ENCODE measurements around the gene CACNA1I.

Gene CACNA1I

DNA sequence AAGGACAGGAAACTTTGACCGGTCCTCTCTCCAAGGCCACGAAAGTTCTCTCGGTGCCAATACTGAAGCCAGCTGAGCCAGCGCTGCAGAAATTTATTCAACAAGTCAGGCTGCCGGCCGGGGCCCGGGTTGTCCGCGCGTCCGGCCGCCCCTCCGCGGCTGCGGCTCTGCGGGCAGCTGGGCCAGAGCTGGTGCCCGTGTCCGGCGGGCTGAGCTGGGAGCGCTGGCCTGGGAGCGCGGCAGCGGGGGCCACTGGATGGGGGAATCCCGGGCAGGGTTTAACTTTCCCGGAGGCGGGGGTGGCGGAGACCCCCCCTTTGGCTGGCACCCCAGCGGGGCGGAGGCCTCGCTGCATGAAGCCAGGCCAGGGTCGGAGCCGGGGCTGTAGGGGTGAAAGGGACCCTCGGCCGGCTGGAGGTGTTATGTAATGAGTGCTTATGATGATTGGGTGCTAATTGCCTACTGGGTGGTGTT, 12.3 kb upstream of the CACNA1I start:
- H3K4me1 ChIP-seq (ENCODE audit: control insufficient read depth, insufficient read depth, low read length, unreplicated experiment): no peaks in the 10 kb centered on the region
- no peaks in the 10 kb centered on the region for H3K36me3 ChIP-seq (ENCODE audit: insufficient read depth, low read length)
- no peaks in the 10 kb centered on the region for H3K79me2 ChIP-seq (ENCODE audit: control insufficient read depth, insufficient read depth, low read length, unreplicated experiment)
- no peak overlapping the region for H3K4me3 ChIP-seq (ENCODE audit: low read depth, low read length)
- H3K27ac ChIP-seq (ENCODE audit: low read depth, low read length): no peak overlapping the region
- no peak overlapping the region for H2AFZ ChIP-seq (ENCODE audit: low read length, unreplicated experiment)
- peaks cover 41% of the 10 kb centered on the region for H3K27me3 ChIP-seq (ENCODE audit: insufficient read depth, low read length)

DNA sequence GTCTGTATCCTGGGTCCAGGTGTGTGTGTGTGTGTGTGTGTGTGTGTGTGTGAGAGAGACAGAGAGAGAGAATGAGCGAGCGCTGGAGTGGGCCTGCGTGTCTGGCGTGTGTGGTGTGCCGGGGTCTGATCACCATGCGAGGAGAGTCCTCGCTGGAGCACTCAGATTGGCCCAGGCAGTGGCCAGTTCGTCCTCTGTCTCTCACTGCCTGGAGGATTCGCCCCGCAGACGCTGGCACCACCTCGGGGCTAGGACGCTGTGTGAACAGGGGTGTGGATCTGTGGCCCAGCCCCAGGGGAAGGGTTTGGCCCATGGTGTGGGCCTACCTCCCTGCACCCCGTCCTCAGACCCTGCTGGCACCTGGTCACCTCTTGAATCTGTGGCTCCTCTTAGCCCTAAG, 11.6 kb upstream of the CACNA1I start:
- Histone ChIP-seq H3K4me3 (ENCODE audit: low read depth, low read length) (no peak overlapping the region), H2AFZ (ENCODE audit: low read length, unreplicated experiment) (no peak overlapping the region), H3K36me3 (ENCODE audit: insufficient read depth, low read length) (no peaks in the 10 kb centered on the region), H3K27me3 (ENCODE audit: insufficient read depth, low read length) (peaks cover 41% of the 10 kb centered on the region), H3K27ac (ENCODE audit: low read depth, low read length) (no peak overlapping the region), H3K4me1 (ENCODE audit: control insufficient read depth, insufficient read depth, low read length, unreplicated experiment) (no peaks in the 10 kb centered on the region), H3K79me2 (ENCODE audit: control insufficient read depth, insufficient read depth, low read length, unreplicated experiment) (no peaks in the 10 kb centered on the region)

DNA sequence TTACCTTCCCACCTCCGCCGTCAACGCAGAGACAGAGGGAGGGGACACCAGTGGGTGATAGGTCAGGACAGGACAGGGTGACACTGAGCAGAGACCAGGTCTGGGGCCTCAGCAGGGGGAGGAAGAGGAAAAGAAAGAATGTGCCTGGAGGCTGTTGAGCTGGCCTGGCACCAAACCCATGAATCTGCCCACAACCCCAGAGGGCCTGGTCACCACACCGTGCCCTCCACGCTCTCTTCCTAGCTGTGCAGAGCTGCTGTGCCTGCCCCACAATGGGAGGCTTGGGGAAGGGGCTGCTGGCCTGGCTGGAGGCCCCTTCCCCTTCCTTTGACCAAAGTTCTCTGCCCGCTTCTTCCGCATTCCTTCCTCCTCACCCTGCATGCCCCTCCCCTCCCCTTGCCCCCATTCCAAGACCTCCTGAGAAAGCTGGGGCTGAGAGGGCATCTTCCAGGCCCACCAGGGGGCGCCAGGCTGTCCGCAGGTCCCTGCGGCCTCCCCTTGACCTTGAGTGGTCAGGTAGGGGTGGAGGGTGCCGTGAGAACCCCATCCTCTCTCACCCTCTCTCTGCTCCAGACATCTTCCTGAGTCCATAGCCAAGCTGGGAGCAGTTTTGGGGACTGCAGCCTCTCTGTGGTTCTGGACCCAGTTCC, 11.0 kb upstream of the CACNA1I start:
- Histone ChIP-seq H3K36me3 (ENCODE audit: insufficient read depth, low read length) (no peaks in the 10 kb centered on the region), H3K27ac (ENCODE audit: low read depth, low read length) (no peak overlapping the region), H3K27me3 (ENCODE audit: insufficient read depth, low read length) (peaks cover 41% of the 10 kb centered on the region), H3K4me1 (ENCODE audit: control insufficient read depth, insufficient read depth, low read length, unreplicated experiment) (no peaks in the 10 kb centered on the region), H2AFZ (ENCODE audit: low read length, unreplicated experiment) (no peak overlapping the region), H3K4me3 (ENCODE audit: low read depth, low read length) (no peak overlapping the region), H3K79me2 (ENCODE audit: control insufficient read depth, insufficient read depth, low read length, unreplicated experiment) (no peaks in the 10 kb centered on the region)

DNA sequence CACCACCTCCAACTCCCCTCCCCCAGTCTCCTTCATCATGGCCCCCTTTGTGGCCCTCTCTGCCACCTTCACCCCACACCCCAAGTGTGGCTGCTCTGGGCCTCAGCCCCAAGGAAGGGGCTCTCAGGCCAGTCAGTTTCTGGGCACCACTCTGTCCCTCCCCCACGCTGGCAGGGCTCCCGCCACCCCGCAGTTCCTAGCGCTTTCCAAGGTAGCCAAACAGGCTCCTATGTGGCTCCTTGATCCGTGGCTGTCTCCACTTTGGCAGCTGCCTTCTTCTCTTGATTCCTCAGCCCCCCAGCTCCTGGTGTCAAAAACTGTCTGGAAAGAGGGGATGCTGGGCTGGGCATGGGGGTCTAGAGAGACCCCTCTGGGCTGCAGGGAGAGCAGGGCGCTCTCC, 10.4 kb upstream of the CACNA1I start:
- Histone ChIP-seq H3K27ac (ENCODE audit: low read depth, low read length) (no peak overlapping the region), H3K4me3 (ENCODE audit: low read depth, low read length) (no peak overlapping the region), H3K79me2 (ENCODE audit: control insufficient read depth, insufficient read depth, low read length, unreplicated experiment) (no peaks in the 10 kb centered on the region), H3K4me1 (ENCODE audit: control insufficient read depth, insufficient read depth, low read length, unreplicated experiment) (no peaks in the 10 kb centered on the region), H2AFZ (ENCODE audit: low read length, unreplicated experiment) (no peak overlapping the region), H3K27me3 (ENCODE audit: insufficient read depth, low read length) (peaks cover 41% of the 10 kb centered on the region), H3K36me3 (ENCODE audit: insufficient read depth, low read length) (no peaks in the 10 kb centered on the region)

DNA sequence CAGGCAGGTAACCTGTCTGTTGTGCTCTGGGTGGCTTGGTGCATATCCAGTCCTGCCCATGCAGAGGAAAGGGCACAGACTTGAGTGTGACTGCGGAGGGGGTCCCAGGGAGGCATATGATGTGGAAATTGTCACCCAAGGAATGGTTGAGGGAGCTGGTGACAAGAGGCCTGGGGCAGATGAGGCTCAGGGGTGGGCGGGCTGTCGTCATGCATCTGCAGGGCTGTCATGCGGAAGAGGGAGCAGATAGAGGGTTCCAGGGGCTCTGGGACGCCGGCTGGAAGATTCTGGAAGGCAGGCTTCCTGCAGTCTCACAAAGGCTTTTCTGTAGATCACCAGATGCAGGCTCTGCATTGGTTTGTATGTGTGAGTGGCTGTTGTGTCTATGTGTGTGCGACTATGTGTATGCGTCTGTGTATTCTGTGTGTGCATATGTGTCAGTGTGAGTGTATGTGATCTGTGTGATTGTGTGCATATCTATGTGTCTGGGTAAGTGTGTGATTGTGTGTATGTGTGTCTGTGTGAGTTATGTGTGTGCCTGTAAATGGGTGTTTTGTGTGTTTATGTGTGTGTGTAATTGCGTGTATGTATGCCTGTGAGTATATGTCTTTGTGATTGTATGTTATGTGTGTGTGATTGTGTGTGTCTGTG, 7.6 kb upstream of the CACNA1I start:
- H3K27ac ChIP-seq (ENCODE audit: low read depth, low read length): no peak overlapping the region

DNA sequence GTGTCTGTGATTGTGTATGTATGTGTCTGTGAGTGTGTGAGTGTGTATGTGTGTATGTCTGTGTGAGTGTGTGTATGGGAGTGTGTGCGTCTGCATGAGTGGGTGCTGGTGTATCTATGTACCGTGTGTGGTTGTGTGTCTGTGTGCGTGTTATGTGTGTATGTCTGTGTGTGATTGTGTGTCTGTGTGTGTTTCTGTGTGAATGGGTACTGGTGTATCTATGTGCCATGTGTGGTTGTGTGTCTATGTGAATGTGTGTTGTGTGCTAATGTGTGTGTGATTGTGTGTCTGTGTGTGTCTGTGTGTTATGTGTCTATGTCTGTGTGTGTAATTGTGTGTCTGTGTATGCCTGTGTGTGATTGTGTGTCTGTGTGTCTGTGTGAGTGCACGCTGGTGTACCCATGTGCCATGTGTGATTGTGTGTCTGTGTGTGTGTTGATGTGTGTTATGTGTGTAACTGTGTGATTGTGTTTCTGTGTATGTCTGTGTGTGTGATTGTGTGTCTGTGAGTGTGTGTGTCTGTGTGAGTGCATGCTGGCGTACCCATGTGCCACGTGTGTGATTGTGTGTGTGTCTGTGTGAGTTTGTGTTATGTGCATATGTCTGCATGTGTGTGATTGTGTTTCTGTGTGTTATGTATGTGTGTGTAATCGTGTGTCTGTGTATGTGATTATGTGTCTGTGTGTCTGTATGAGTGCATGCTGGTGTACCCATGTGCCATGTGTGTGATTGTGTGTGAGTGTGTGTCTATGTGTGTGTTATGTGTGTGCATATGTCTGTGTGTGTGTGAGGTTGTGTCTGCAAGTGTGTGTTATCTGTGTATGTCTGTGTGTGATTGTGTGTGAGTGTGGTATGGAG, 6.8 kb upstream of the CACNA1I start:
- Histone ChIP-seq H2AFZ (ENCODE audit: low read length, unreplicated experiment) (no peak overlapping the region), H3K79me2 (ENCODE audit: control insufficient read depth, insufficient read depth, low read length, unreplicated experiment) (no peaks in the 10 kb centered on the region), H3K27me3 (ENCODE audit: insufficient read depth, low read length) (peaks cover 11% of the 10 kb centered on the region), H3K27ac (ENCODE audit: low read depth, low read length) (no peak overlapping the region), H3K4me1 (ENCODE audit: control insufficient read depth, insufficient read depth, low read length, unreplicated experiment) (no peaks in the 10 kb centered on the region), H3K4me3 (ENCODE audit: low read depth, low read length) (no peak overlapping the region), H3K36me3 (ENCODE audit: insufficient read depth, low read length) (no peaks in the 10 kb centered on the region)

More for the DNA sequence above, 7.6 kb upstream of the CACNA1I start:
- Histone ChIP-seq H3K79me2 (ENCODE audit: control insufficient read depth, insufficient read depth, low read length, unreplicated experiment) (no peaks in the 10 kb centered on the region), H3K4me3 (ENCODE audit: low read depth, low read length) (no peak overlapping the region), H3K36me3 (ENCODE audit: insufficient read depth, low read length) (no peaks in the 10 kb centered on the region), H3K4me1 (ENCODE audit: control insufficient read depth, insufficient read depth, low read length, unreplicated experiment) (no peaks in the 10 kb centered on the region), H3K27me3 (ENCODE audit: insufficient read depth, low read length) (peaks cover 18% of the 10 kb centered on the region), H2AFZ (ENCODE audit: low read length, unreplicated experiment) (no peak overlapping the region)

DNA sequence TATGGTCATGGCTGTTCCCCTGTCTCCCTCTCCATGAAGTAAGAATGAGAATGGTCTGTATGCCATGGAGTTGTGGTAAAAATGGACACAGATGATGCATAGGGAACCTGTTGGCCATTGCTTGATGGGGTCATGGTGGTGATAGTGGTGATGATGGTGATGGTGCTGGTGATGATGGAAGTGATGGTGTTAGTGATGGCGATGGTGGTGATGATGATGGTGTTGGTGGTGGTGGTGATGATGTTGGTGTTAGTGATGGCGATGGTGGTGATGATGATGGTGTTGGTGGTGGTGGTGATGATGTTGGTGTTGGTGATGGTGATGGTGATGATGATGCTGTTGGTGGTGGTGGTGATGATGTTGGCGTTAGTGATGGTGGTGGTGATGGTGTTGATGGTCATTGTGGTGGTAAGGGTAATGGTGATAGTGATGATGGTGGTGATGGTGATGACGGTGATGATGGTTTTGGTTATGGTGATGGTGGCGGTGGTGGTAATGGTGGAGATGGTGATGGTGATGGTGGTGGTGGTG, 5.1 kb upstream of the CACNA1I start:
- H3K79me2 ChIP-seq (ENCODE audit: control insufficient read depth, insufficient read depth, low read length, unreplicated experiment): no peaks in the 10 kb centered on the region
- H3K36me3 ChIP-seq (ENCODE audit: insufficient read depth, low read length): no peaks in the 10 kb centered on the region
- H3K27ac ChIP-seq (ENCODE audit: low read depth, low read length): no peak overlapping the region
- H2AFZ ChIP-seq (ENCODE audit: low read length, unreplicated experiment): no peak overlapping the region
- no peaks in the 10 kb centered on the region for H3K4me1 ChIP-seq (ENCODE audit: control insufficient read depth, insufficient read depth, low read length, unreplicated experiment)
- peaks cover 7% of the 10 kb centered on the region for H3K27me3 ChIP-seq (ENCODE audit: insufficient read depth, low read length)
- no peak overlapping the region for H3K4me3 ChIP-seq (ENCODE audit: low read depth, low read length)

DNA sequence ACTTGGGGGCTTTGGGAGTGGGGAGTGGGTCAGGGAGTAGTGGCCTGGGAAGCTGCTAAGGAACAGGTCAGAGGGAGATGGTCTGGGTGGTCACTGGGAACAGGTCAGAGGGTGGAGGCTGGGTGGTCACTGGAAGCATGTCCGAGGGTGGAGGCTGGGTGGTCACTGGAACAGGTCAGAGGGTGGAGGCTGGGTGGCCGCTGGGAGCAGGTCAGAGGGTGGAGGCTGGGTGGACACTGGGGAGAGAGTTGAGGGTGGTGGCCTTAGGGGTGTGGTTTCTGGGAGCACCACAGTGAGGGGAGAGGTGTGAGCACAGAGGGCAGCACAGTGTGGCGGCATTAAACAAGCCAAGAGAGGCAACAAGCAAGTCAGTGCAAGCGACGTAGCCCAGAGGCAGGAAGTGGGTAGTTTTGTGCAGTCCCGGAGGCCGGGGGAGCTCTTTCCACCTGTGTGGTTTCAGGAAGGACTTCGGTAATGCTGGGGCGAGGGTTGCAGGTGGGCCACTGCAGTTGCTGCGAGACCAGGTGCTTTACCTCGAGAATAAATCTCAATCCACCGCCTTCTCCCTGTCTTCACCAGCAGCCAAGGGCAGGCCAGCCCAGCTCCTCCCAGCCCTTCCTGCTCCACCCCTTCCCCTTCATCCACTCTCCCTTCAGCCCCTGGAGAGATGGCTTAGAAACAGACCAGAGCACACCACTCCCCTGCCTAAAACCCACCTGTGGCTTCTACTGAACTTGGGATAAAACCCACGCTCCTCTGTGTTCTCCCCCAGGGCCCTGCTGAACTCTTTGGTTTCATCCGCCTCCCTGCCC, 3.2 kb upstream of the CACNA1I start:
- Histone ChIP-seq H3K4me3 (ENCODE audit: low read depth, low read length) (no peak overlapping the region), H3K27ac (ENCODE audit: low read depth, low read length) (no peak overlapping the region), H3K36me3 (ENCODE audit: insufficient read depth, low read length) (no peaks in the 10 kb centered on the region), H3K79me2 (ENCODE audit: control insufficient read depth, insufficient read depth, low read length, unreplicated experiment) (no peaks in the 10 kb centered on the region), H3K4me1 (ENCODE audit: control insufficient read depth, insufficient read depth, low read length, unreplicated experiment) (no peaks in the 10 kb centered on the region), H3K27me3 (ENCODE audit: insufficient read depth, low read length) (no peaks in the 10 kb centered on the region), H2AFZ (ENCODE audit: low read length, unreplicated experiment) (no peak overlapping the region)

DNA sequence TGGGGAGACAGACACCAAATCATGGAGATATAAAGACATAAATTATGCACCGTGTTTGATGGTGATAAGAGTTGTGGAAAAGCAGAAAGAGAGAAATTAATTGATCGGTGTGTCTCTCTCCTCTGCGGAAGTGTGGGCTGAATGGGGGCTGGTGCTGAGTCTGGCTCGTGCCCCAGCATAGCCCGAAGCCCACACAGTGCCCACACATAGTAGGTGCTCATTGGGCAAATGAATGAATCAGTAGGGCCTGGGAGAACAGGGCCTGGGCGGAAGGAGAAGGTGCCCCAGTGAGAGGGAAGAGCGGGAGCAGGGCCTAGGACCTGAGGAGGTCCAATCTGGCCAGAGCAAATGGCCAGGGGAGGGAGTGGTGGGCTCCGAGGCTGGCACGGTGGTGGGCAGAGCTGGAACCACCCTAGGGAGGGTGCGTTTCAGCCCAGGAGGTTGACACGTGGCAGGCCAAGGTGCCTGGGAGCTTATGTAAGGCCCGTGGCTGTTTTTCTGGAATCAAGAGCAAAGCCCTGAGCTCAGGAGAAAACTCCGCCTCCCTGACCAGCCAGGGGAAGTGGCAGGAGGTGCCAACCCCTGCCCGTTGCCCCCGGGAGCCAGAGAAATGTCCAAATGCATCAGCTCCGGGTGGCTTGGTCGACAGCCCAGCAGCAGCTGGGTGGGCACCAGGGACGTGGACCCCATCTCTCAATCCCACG, 2.1 kb upstream of the CACNA1I start:
- H3K36me3 ChIP-seq (ENCODE audit: insufficient read depth, low read length): no peaks in the 10 kb centered on the region
- H3K27me3 ChIP-seq (ENCODE audit: insufficient read depth, low read length): no peaks in the 10 kb centered on the region
- no peak overlapping the region for H3K27ac ChIP-seq (ENCODE audit: low read depth, low read length)
- no peak overlapping the region for H2AFZ ChIP-seq (ENCODE audit: low read length, unreplicated experiment)
- H3K4me1 ChIP-seq (ENCODE audit: control insufficient read depth, insufficient read depth, low read length, unreplicated experiment): no peaks in the 10 kb centered on the region
- no peaks in the 10 kb centered on the region for H3K79me2 ChIP-seq (ENCODE audit: control insufficient read depth, insufficient read depth, low read length, unreplicated experiment)
- H3K4me3 ChIP-seq (ENCODE audit: low read depth, low read length): no peak overlapping the region
